Measurements from ENCODE around the gene PPP2R5C. TPM values are rescaled to one million over a fixed set of nuclear protein-coding genes. Genes with fewer than 3 reads are reported as not detected.

PPP2R5C gene
- total and polyA plus RNA-seq, 9 of the 15 experiments (the other 6 are each of a cell fraction or from before 2014, with no cell fraction given): 284 to 617 (median 395) TPM

- TF ChIP-seq TAF15 (IDR thresholded peaks at IDR 0.05; ENCODE audit: low read depth, low read length): no peak
- no peak for TF ChIP-seq ZNF766 (CRISPR knock-in tag; conservative IDR thresholded peaks at IDR 0.05)
- peak; percentile 50; the same call in 1 of the 2 replicates for TF ChIP-seq USF2 (CRISPR knock-in tag; IDR thresholded peaks at IDR 0.05)
- TF ChIP-seq TBP (optimal IDR thresholded peaks at IDR 0.05; ENCODE audit: low read depth, low read length): no peak
- TF ChIP-seq, protein P1, sequence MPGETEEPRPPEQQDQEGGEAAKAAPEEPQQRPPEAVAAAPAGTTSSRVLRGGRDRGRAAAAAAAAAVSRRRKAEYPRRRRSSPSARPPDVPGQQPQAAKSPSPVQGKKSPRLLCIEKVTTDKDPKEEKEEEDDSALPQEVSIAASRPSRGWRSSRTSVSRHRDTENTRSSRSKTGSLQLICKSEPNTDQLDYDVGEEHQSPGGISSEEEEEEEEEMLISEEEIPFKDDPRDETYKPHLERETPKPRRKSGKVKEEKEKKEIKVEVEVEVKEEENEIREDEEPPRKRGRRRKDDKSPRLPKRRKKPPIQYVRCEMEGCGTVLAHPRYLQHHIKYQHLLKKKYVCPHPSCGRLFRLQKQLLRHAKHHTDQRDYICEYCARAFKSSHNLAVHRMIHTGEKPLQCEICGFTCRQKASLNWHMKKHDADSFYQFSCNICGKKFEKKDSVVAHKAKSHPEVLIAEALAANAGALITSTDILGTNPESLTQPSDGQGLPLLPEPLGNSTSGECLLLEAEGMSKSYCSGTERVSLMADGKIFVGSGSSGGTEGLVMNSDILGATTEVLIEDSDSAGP (CRISPR knock-in tag; IDR thresholded peaks at IDR 0.05): no peak
- no peak for TF ChIP-seq SMAD2 (IDR thresholded peaks at IDR 0.05; ENCODE audit: low read depth, low read length)
- no peak for TF ChIP-seq HNRNPUL1 (IDR thresholded peaks at IDR 0.05; ENCODE audit: low read length)
- TF ChIP-seq RAD51 (IDR thresholded peaks at IDR 0.05; ENCODE audit: borderline replicate concordance, low read depth): peak; percentile 35; the same call in 1 of the 2 replicates
- TF ChIP-seq VEZF1 (CRISPR knock-in tag; IDR thresholded peaks at IDR 0.05): no peak
- TF ChIP-seq PHF21A (IDR thresholded peaks at IDR 0.05; ENCODE audit: borderline replicate concordance, low read depth): no peak
- TF ChIP-seq, protein P2, sequence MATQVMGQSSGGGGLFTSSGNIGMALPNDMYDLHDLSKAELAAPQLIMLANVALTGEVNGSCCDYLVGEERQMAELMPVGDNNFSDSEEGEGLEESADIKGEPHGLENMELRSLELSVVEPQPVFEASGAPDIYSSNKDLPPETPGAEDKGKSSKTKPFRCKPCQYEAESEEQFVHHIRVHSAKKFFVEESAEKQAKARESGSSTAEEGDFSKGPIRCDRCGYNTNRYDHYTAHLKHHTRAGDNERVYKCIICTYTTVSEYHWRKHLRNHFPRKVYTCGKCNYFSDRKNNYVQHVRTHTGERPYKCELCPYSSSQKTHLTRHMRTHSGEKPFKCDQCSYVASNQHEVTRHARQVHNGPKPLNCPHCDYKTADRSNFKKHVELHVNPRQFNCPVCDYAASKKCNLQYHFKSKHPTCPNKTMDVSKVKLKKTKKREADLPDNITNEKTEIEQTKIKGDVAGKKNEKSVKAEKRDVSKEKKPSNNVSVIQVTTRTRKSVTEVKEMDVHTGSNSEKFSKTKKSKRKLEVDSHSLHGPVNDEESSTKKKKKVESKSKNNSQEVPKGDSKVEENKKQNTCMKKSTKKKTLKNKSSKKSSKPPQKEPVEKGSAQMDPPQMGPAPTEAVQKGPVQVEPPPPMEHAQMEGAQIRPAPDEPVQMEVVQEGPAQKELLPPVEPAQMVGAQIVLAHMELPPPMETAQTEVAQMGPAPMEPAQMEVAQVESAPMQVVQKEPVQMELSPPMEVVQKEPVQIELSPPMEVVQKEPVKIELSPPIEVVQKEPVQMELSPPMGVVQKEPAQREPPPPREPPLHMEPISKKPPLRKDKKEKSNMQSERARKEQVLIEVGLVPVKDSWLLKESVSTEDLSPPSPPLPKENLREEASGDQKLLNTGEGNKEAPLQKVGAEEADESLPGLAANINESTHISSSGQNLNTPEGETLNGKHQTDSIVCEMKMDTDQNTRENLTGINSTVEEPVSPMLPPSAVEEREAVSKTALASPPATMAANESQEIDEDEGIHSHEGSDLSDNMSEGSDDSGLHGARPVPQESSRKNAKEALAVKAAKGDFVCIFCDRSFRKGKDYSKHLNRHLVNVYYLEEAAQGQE (IDR thresholded peaks at IDR 0.05; ENCODE audit: borderline replicate concordance): no peak
- TF ChIP-seq, protein P2 (CRISPR knock-in tag; IDR thresholded peaks at IDR 0.05; ENCODE audit: low read depth): no peak
- no peak for TF ChIP-seq HDGF (IDR thresholded peaks at IDR 0.05)
- TF ChIP-seq HNRNPK (IDR thresholded peaks at IDR 0.05; ENCODE audit: low read depth, low read length, poor library complexity, severe bottlenecking): no peak
- no peak for TF ChIP-seq CREM (IDR thresholded peaks at IDR 0.05; ENCODE audit: low read depth)
- TF ChIP-seq HIVEP1 (CRISPR knock-in tag; IDR thresholded peaks at IDR 0.05): no peak
- TF ChIP-seq NRF1 (conservative IDR thresholded peaks at IDR 0.05 in 1 of 2, IDR thresholded peaks at IDR 0.05 in 1 of 2): no peak
- no peak for TF ChIP-seq LEF1 (IDR thresholded peaks at IDR 0.05)
- TF ChIP-seq HSF4 (CRISPR knock-in tag; IDR thresholded peaks at IDR 0.05; ENCODE audit: borderline replicate concordance): no peak
Observed at GRCh38 chr14:101965181-101965544, 203.7 kb downstream of the PPP2R5C start (continued).
